Stimulated activated CD8-positive, alpha-beta memory T cell treated with anti-CD3 and anti-CD28 coated beads, Interleukin-4, amount 100 ng/mL, for 4 hours (primary cell): ENCODE results near the gene CABP4.

Experiments used
- DNase-seq, 2 donors: peaks; one replicate each; pipeline ENCODE4 v3.0.0-alpha.2; 2020; ENCODE audit warnings: low read depth in 2 of 2, low spot score in 1 of 2

Gene CABP4

GRCh38 chr11:67507242-67507863 is 52.2 kb downstream of the CABP4 start:
- no peak for DNase-seq

GRCh38 chr11:67507864-67508485 is 52.8 kb downstream of the CABP4 start, which contains the start of gene CDK2AP2:
Gene CDK2AP2, minus strand, starts transcription at chr11:67508162. Its CDS starts 80 bp downstream, at chr11:67508082.
- DNase-seq: peak; percentile 87 to 96

- DNase-seq: peak; percentile 97 to 99
Measured at GRCh38 chr11:67508486-67509121, 53.5 kb downstream of the CABP4 start.

GRCh38 chr11:67510023-67510345 is 54.8 kb downstream of the CABP4 start:
- DNase-seq: no peak
